RWPE2 (cell line): ENCODE measurements around the gene PRRT4.

Source experiments
- ATAC-seq: fragments of 200-7000 bp; cut with Tn5 transposase; 3 replicates; pipeline ENCODE4 v1.9.1; 2021; ENCODE audit warnings: low read depth
- DNase-seq: peaks from one replicate; pipeline ENCODE4 v3.0.0-alpha.2; 2020; ENCODE audit warnings: low spot score
- H3K27ac ChIP-seq: fragments of 450-650 bp; 2 replicates; pipeline ENCODE4 v1.5.1; 2017; ENCODE audit warnings: mild to moderate bottlenecking; ENCODE audit not compliant: poor library complexity, severe bottlenecking
- H3K27me3 ChIP-seq: fragments of 250-450 bp; sonication (Bioruptor Pico); 2 replicates; pipeline ENCODE4 v1.5.1; 2021; ENCODE audit warnings: mild to moderate bottlenecking, moderate library complexity; ENCODE audit not compliant: insufficient read depth, poor library complexity, severe bottlenecking
- H3K36me3 ChIP-seq: fragments of 250-450 bp; sonication (Bioruptor Pico); 2 replicates; pipeline ENCODE4 v1.5.1; 2020; ENCODE audit warnings: low read depth, mild to moderate bottlenecking, moderate library complexity
- H3K4me1 ChIP-seq: fragments of 250-450 bp; sonication (Bioruptor Pico); 2 replicates; pipeline ENCODE4 v1.5.1; 2021; ENCODE audit warnings: mild to moderate bottlenecking, moderate library complexity; ENCODE audit not compliant: insufficient read depth, poor library complexity, severe bottlenecking
- H3K4me3 ChIP-seq: fragments of 250-450 bp; sonication (Bioruptor Pico); 2 replicates; pipeline ENCODE4 v1.5.1; 2021; ENCODE audit warnings: mild to moderate bottlenecking, moderate library complexity; ENCODE audit not compliant: severe bottlenecking
- H3K9me3 ChIP-seq: fragments of 250-450 bp; sonication (Bioruptor Pico); 2 replicates; pipeline ENCODE4 v1.5.1; 2021; ENCODE audit warnings: mild to moderate bottlenecking, moderate library complexity; ENCODE audit not compliant: severe bottlenecking
- TF ChIP-seq, protein P1 (sequence below): fragments of 450-650 bp; IDR thresholded peaks from one replicate; pipeline ENCODE4 v1.5.1; 2017; ENCODE audit warnings: mild to moderate bottlenecking, moderate library complexity; ENCODE audit not compliant: poor library complexity, severe bottlenecking

The PRRT4 gene

DNA sequence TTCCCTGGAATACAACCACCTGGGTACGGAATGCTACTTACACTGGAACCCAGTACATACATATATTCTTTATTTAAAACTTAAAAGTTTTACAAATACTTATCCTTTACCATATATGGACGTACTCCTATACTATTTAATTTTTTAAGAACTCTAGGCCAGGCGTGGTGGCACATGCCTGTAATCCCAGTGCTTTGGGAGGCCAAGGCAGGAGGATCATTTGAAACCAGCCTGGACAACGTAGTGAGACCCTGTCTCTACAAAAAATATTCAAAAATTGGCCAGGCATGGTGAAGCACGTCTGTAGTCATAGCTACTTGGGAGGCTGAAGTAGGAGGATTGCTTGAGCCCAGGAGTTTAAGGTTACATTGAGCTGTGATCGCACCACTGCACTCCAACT is 19.8 kb downstream of the PRRT4 start:
- ATAC-seq, result no peak
- Histone ChIP-seq H3K36me3 (peaks cover 46% of the 10 kb centered on the region), H3K27ac (no peak overlapping the region), H3K27me3 (no peaks in the 10 kb centered on the region), H3K9me3 (no peaks in the 10 kb centered on the region), H3K4me3 (no peak overlapping the region), H3K4me1 (no peaks in the 10 kb centered on the region)
- no peak for DNase-seq
- TF ChIP-seq, protein P1, sequence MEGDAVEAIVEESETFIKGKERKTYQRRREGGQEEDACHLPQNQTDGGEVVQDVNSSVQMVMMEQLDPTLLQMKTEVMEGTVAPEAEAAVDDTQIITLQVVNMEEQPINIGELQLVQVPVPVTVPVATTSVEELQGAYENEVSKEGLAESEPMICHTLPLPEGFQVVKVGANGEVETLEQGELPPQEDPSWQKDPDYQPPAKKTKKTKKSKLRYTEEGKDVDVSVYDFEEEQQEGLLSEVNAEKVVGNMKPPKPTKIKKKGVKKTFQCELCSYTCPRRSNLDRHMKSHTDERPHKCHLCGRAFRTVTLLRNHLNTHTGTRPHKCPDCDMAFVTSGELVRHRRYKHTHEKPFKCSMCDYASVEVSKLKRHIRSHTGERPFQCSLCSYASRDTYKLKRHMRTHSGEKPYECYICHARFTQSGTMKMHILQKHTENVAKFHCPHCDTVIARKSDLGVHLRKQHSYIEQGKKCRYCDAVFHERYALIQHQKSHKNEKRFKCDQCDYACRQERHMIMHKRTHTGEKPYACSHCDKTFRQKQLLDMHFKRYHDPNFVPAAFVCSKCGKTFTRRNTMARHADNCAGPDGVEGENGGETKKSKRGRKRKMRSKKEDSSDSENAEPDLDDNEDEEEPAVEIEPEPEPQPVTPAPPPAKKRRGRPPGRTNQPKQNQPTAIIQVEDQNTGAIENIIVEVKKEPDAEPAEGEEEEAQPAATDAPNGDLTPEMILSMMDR, result no peak

DNA sequence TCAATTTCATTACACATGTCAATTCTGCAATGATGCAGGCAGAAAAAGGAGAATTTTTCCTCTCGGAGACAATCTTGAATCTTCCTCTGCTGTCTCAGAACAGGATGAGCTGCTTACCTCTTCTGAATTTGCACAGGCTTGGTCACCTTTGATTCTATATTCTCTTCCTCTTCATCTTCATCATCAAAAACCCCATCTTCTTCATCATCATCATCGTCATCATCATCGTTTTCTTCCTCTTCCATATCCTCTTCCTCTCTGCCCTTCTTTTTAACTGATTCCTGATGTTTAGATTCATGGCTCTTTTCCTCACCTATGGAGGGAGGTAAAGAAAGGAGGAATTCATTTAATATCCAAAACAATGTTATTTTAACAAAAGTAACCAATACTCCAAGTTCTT is 25.8 kb downstream of the PRRT4 start:
- no peak overlapping the region for H3K4me3 ChIP-seq
- no peaks in the 10 kb centered on the region for H3K4me1 ChIP-seq
- H3K27ac ChIP-seq, result no peak overlapping the region
- H3K9me3 ChIP-seq, result no peaks in the 10 kb centered on the region
- DNase-seq, result no peak
- TF ChIP-seq, protein P1, result no peak
- no peaks in the 10 kb centered on the region for H3K27me3 ChIP-seq
- H3K36me3 ChIP-seq, result peaks cover 92% of the 10 kb centered on the region
- no peak for ATAC-seq

DNA sequence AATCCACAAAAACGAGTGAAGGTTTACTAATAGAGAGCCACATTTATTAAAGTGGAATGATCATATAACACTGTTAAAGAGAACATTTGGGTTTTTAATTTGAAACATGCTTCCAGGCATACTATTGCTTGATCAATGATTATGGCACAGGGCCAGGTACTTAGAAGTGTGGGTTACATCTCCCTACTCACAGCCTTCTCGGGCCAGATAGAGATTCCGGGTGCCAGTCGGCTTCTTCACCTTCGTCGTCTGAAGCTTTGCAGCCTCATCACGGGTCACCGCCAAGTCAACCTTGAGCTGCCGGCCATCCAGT is 37.2 kb downstream of the PRRT4 start:
- TF ChIP-seq, protein P1, result no peak
- DNase-seq (no peak), ATAC-seq (no peak)
- H3K9me3 ChIP-seq, result no peaks in the 10 kb centered on the region
- H3K4me1 ChIP-seq, result no peaks in the 10 kb centered on the region
- no peak overlapping the region for H3K4me3 ChIP-seq
- no peaks in the 10 kb centered on the region for H3K27me3 ChIP-seq
- H3K27ac ChIP-seq, result no peak overlapping the region
- H3K36me3 ChIP-seq, result peaks cover 91% of the 10 kb centered on the region

DNA sequence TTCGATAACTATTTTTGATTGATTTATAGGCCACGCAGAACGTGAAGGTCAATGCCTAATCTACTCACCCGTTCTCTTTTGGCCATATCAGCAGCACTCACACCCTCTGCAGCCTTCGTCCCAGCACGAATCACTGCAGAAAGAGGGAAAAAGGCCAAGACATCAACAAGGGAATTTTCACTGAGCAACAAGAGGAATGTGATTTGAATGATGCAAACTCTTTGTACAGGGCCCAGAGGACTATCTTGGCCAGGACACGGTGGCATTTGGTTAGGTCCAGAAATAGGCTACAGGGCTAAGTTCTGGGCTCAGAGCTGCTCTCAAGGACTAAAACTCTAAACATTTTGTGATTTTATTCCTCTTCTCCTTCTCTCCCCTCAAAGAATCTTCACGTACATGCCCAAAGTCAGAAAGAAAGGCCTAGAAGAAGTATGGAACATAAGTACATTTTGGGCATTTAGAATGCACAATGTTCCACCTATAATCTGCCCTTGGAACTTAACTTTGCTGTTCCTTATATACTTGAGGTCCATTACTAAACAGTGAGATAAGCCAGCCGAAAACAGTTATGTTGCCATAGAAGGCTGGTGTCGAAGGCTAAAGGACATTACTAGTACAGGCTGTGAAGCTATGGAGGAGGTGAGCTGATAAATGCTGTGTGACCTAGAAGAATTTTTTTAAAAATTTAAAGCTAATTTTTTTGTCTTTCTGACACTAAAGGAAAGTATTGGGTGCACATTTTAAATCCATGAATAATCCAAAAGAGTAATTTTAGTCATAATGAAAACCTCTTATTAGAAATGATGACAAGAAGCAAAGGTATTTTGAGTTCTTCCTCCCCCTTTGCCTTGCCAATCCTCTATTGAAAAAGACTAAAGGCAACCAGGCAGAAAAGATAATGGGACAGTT is 37.8 kb downstream of the PRRT4 start:
- TF ChIP-seq, protein P1, result no peak
- DNase-seq (no peak), ATAC-seq (no peak)
- no peaks in the 10 kb centered on the region for H3K4me1 ChIP-seq
- no peaks in the 10 kb centered on the region for H3K9me3 ChIP-seq
- H3K4me3 ChIP-seq, result no peak overlapping the region
- H3K27ac ChIP-seq, result no peak overlapping the region
- H3K36me3 ChIP-seq, result peaks cover 92% of the 10 kb centered on the region
- H3K27me3 ChIP-seq, result no peaks in the 10 kb centered on the region

DNA sequence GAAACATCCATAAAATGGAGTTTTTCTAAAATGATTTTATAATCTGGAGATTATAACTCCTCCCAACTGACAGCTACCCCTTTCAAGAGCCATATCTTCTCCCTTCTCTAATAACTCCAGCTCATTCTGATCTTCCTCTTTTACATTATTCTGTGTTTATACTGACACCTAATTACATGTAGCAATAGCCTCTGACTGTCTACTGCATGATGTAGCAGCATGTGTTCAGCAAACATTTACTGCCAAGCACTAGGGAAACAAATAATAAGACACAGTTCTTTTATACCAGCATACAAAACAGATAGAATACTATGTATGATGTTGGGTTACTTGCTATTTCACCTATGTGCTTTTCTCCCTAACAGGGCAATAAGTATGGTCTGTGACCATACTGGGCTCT is 38.5 kb downstream of the PRRT4 start:
- Histone ChIP-seq H3K27me3 (no peaks in the 10 kb centered on the region), H3K36me3 (peaks cover 92% of the 10 kb centered on the region), H3K4me1 (no peaks in the 10 kb centered on the region), H3K4me3 (no peak overlapping the region), H3K9me3 (no peaks in the 10 kb centered on the region), H3K27ac (no peak overlapping the region)
- TF ChIP-seq, protein P1, result no peak
- ATAC-seq (no peak), DNase-seq (no peak)
